GM18861 (cell line): ENCODE results near the gene BICRAL.
A peak's percentile ranks its signal among the peaks of the same experiment; 100 is the strongest.
"Not testable (repeated sequence)": the region's sequence is repeated elsewhere in the genome, so short reads cannot be mapped to it uniquely, and the experiment has no call there.

ENCODE experiments used
- ATAC-seq: cut with Tn5 transposase; IDR thresholded peaks from one replicate; pipeline ENCODE4 v1.9.1; 2021; ENCODE audit not compliant: unreplicated experiment

Gene BICRAL

DNA sequence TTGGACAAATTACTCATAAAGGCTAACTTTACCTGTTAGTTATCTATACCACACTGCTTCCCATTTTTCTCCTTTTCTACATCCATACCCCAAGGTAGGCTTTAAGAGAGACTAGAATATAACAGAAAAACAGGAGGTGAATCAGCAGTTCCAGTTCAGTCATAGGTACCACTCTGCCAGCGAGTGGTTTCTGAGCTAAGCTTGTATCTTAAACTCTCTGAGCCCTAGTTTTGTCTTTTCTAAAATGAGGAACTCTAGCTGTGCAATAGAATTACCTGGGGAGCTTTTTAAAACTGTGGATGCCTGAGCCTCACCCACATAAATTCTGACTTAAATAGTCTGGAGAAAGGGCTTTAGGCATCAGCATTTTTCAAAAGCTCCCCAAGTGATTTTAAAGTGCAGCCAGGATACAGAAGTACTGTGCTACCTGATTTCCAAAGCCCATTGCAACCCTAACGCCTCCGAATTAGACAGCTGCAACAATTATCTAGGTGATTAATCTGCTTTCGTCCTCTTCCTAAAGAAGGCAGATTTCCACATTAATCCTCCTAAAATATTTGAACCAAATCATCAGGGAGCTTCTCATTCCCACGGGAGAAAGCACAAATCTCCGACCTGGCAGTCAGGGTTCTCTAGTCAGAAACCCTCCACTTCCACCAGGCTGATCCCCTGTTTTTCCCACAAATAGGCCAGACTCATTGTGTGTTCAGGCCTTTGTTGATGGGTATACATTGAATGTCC lies 60.2 kb downstream of the BICRAL start:
- ATAC-seq = no peak

GRCh38 chr6:42845327-42845694 lies 63.5 kb downstream of the BICRAL start:
- no peak for ATAC-seq

DNA sequence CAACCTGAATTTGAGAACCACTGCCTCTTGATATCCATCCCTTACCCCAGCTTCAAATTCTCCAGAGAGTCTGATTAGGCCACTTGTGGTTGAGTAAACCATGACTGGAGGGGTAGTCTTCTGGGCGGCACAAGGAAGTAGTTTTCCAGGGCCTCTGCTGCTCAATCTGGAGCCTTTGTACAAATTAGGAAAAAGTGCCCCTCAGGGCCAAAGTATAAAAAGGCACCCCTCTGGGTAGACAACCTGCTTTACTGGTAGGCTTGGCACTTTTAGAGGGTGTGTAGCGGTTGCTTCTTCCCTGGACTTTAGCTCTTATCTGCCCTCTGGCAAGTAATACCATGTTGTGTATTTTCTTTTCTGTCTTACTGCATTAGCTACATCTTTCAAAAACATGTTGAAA lies 64.7 kb downstream of the BICRAL start:
- ATAC-seq = no peak

DNA sequence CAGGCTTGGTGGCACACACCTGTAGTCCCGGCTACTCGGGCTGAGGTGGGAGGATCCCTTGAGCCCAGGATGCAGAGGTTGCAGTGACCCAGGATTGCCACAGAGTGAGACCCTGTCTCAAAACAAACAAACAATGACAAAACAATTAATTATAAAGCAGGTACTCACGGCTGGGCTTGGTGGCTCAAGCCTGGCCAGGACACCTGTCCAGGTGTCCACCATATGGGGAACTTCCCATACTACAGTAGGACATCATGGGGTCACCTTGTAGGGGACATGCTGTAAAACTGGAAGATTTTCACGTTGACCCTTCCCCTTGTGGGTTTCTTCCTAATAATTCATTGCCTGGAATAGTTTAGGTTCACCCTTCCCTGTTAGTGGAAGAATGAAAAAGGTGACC lies 66.8 kb downstream of the BICRAL start:
- no peak for ATAC-seq

DNA sequence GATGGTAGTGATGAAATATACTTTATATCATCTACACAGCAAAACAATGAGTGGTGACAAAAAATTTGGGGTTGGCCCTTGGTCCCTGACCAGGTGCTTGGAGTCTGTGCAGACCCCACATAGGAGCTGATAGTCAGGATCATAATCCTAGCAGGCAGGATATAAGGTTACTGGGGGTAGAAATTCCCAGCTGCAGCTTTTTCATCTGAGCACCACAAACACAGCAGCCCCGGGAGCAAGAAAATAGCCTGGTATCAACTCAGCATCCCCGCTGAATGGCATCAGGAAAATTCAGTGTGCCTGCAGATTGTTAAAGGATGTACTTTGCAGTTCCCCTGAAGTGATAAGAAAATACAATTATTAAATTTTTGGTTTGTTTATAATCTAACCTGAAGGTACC lies 69.7 kb downstream of the BICRAL start:
- no peak for ATAC-seq

DNA sequence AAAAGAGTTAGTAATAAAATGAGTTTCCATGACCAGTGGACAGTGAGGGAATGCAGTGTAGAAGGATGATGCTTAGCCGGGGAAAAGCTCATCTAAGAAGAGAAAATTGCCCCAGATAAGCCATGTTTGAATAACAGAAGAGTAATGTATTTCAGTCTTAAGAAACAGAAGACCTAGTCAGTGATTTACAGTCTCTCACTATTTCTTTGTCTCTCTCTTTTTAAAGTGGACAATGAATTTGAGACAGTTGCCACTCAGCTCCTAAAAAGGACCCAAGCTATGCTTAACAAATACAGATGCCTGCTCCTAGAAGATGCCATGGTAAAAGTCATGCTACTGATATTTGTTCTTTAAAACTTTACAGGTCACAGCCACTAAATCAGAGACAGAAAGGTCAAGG lies 78.2 kb downstream of the BICRAL start:
- no peak for ATAC-seq

- no peak for ATAC-seq
Observed at GRCh38 chr6:42860481-42860880, 78.6 kb downstream of the BICRAL start.

GRCh38 chr6:42864602-42865001 lies 82.8 kb downstream of the BICRAL start:
- ATAC-seq = no peak

DNA sequence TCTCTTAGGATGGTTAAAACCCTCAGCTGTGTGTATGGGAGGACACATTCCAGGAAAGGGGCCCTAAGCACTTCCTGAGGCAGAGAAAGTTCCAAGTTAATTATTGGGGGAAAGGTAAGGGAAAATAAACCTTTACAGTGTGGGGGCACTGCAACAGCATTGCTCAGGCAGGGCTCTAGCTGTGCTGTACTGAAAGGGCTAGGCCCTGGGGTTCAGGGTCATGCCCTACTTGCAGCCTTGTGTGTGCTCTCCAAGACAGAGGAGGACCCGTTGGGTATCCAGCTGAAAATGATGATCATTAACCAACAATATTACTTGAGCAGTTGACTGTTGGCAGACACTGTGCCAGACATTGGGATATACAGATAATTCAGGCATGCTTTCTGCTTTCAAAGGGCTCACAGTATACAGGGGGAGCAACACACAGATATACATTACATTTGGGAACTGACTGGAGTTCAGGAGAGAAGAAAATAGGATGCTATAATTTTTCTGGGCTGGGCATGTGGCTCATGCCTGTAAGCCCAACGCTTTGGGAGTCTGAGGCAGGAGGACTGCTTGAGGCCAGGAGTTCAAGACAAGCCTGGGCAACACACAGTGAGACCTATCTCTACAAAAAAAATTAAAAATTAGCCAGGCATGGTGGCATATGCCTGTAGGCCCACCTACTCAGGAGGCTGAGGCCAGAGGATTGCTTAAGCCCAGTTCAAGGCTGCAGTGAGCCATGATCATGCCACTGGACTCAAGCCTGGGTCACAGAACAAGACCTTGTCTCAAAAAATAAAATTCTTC lies 88.5 kb downstream of the BICRAL start:
- no peak for ATAC-seq

DNA sequence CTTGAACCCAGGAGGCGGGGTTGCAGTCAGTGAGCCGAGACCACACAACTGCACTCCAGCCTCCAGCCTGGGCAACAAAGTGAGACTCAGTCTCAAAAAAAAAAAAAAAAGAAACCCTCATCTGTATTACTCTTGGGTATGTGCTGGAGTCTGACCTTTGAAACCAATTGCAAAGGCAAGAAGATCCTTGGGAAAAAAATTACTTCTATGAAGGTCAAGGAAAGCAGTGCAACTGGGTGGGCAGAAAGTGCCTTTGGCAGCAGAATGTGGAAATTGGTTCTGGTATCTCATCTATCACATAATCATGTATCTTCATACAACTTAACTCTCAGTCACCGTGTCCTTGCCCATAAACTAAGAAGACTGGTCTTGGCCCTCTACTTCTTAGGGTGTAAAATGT lies 89.9 kb downstream of the BICRAL start:
- no peak for ATAC-seq

DNA sequence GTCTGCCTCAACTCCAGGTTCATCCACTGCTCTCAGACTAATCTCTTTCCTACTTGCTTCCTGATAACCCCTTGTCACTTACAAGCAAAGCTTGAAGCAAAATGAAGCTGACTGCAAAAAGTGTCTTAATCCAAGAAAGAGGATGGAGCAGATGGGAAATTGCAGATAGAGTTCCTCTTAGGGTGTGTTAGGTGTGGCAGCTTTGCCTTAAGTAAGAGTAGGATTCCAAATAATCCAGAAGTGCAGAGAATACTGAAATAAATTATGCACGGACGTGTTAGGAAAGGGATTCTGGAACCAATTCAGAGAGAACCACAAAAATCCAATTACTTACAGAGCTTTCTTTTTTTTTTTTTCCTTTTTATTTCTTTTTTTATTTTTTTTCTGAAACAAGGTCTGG lies 91.5 kb downstream of the BICRAL start:
- ATAC-seq = no peak

DNA sequence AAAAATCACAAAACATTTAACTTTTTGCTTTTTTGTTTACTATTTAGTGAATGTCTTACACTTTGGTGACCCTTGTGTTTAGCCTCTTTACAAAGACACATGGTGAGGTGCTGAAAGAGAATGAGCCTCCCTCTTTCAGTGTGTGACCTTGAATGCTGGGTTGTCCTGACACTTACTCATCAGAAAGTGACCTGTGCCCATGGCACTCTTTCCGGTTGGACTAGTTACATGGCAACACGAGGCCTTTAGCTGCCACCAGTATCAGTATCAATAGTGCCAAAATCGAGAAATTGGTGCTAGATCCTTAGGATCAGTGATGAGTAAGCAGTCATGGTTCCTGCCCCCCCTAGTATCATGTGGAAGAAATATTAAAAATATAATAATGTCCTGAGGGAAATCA lies 95.8 kb downstream of the BICRAL start:
- ATAC-seq = no peak

DNA sequence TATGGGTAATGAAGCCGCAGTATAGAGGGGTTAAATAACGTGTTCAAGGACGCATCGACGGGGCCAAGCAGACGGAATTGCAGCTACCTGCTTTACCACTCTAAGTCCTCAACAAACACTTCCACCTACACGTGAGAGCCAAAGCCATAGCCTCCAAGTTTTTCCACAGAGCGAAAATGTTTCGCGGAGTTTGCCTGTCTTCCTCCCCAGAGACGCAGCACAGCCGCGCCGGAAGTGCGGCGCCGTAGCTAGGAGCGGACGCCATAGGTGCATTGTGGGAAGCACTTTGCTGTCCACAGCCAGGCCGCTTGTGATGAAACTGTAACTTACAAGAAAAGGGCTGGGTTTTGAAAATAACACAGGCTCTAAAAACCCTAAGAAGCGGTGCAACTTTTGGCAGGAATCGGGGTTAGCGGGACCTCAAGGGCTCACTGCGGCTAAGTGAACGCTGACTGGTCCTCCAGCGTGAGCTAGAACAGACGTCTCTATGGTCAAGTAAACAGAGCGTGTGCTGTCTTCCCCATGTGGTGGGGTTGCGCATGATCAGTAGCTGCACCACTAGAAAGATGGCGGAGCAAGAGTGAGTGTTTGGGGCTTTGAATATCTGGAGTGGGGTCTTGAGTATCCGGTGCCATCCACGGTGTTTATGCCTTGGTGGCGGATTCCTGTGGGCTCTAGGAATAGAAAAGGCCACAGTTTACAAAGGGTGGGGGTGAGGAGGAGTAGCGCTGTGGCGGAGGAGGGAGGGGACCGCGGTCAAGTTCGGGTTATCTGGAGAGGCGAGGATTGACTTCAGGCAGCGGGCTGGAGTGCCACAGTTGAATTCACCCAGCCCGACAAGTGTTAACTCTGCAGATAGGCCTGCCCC lies 97.8 kb downstream of the BICRAL start, which contains the start of gene RPL7L1:
Gene RPL7L1 (plus strand): TSS at position 245 of the 868 bp plus-strand sequence. CDS start 295 bp downstream, at position 540.
- ATAC-seq = peak; percentile 77

DNA sequence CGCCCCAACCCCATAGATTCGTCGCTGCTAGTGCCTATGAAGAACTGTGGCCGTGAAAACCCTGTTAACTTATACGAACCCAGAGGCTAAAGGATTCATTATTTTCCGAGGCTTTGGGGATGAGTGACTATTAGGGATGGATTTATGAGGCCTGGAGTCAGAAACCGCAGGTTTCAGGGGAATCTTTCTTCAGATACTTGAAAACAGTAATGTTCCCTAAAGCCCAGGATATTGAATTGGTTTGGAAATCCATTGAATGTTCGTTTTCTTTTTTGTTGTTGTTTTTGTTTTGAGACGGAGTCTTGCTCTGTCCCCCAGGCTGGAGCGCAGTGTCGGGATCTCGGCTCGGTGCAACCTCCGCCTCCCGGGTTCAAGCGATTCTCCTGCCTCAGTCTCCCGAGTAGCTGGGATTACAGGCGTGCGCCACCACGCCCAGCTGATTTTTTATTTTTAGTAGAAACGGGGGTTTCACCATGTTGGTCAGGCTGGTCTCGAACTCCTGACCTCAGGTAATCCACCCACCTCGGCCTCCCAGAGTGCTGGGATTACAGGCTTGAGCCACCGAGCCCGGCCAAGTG lies 98.5 kb downstream of the BICRAL start:
- peak; percentile 5 for ATAC-seq

DNA sequence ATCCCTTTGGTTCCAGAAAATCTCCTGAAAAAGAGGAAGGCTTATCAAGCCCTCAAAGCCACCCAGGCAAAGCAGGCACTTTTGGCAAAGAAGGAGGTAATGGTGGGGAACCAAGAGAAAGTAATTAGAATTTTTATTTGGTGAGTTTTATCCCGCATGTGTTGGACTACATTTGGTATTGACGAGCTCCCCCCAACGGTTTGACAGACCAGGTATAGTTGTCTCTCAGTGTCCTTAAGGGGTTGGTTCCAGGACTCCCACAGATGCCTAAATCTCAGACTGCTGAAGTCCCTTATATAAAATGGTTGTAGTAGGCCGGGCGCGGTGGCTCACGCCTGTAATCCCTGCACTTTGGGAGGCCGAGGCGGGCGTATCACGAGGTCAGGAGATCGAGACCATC lies 99.0 kb downstream of the BICRAL start:
- not testable (repeated sequence) for ATAC-seq

- ATAC-seq = no peak
Observed at GRCh38 chr6:42885702-42886101, 103.8 kb downstream of the BICRAL start.

- ATAC-seq = not testable (repeated sequence)
Observed at GRCh38 chr6:42888201-42888600, 106.3 kb downstream of the BICRAL start.

- no peak for ATAC-seq
Observed at GRCh38 chr6:42889815-42890214, 108.0 kb downstream of the BICRAL start.

DNA sequence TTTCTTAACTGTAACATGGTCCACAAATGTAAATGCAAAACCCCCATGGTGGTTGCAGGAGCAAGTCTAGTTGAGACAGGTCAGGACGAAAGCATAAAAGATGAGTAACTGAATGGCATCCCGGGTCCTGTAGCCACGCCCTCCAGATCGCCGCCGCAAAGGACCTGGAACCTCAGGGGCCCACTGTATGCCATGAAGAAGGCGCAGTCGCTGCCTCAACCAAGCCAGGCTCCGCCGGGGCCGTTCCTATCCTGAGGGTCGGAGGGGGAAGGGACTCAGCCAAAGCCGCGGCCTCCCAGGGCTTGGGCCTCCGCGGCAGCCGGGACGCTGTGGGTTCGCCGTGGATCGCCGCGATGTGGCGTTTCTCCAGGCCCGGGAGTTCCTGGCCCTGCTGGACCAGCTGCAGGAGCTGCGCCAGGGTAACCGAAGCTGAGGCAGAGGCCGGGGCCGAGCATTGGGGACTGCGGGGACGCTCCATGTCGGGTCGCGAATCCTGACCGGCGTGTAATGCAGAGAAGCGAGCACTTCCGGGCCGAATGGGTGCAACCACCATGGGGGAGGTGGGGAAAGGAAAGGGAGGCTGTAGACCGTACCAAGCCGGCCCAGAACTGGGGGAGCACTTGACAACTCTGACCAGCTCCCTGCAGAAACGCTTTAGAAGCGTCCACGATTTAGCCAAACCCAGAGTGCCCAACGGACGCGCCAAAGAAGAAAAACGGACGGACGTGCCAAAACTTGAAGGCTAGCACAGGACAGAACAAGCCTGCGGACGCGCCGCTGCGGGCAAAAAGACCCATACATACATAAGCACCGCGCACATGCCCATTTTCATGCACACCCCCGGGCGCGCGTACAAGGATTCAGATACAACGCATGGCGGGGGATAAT lies 108.7 kb downstream of the BICRAL start:
- ATAC-seq = peak; percentile 76

DNA sequence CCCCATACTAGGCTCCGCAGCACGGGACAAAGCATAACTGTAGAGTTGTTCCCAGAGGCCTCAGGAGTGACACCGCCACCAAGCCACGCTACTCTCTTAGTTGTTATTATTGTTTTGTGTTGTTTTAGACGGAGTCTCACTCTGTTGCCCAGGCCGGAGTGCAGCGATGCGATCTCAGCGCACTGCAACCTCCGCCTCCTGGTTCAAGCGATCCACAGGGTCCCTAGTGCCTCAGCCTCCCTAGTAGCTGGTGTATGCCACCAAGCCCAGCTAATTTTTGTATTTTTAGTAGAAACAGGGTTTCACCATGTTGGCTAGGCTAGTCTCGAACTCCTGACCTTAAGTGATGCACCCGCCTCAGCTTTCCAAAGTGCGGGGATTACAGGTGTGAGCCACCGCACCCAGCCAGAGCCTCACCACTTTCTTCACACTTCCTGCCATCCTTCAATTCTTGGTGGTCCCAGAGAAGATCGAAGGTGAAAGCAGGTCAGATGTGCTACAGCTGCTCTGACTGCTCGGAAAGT lies 109.4 kb downstream of the BICRAL start:
- ATAC-seq = no peak
